Keratinocyte (primary cell): ENCODE measurements around the gene SULT4A1. TPM values are rescaled to one million over a fixed set of nuclear protein-coding genes. Genes with fewer than 3 reads are reported as not detected.

Experiments used
- DNase-seq: peaks from one replicate; pipeline ENCODE4 v3.0.0-alpha.2; 2011; ENCODE audit warnings: low read depth, missing footprints, low spot score
- FAIRE-seq: peaks from 2 replicates; lab custom pipeline; 2011; peaks lifted over from hg19 to GRCh38; lab: Jason Lieb, UNC
- H2AFZ ChIP-seq: 2 replicates; pipeline ENCODE4 v1.6.0; 2012; ENCODE audit warnings: low read length, control low read depth, inconsistent platforms; ENCODE audit not compliant: control insufficient read depth
- H3K27ac ChIP-seq: 2 replicates; pipeline ENCODE4 v1.5.1; 2011; ENCODE audit warnings: low read length; ENCODE audit not compliant: control insufficient read depth, insufficient read depth
- H3K27me3 ChIP-seq: 3 replicates; pipeline ENCODE4 v1.6.0; 2011; ENCODE audit warnings: low read length; ENCODE audit not compliant: control insufficient read depth, insufficient read depth; ENCODE audit errors: extremely low read depth
- H3K36me3 ChIP-seq, 2 experiments: 2 replicates in 1 of 2; 3 replicates in 1 of 2; pipeline ENCODE4 v1.5.1; 2011; ENCODE audit warnings: low read length in 2 of 2, mild to moderate bottlenecking in 1 of 2; ENCODE audit not compliant: control insufficient read depth in 2 of 2, insufficient read depth in 2 of 2; ENCODE audit errors: extremely low read depth in 1 of 2
- H3K4me1 ChIP-seq: 3 replicates; pipeline ENCODE4 v1.5.1; 2011; ENCODE audit warnings: low read length; ENCODE audit not compliant: control insufficient read depth, insufficient read depth; ENCODE audit errors: extremely low read depth
- H3K4me2 ChIP-seq: 3 replicates; pipeline ENCODE4 v1.6.0; 2011; ENCODE audit warnings: low read depth, low read length; ENCODE audit not compliant: control insufficient read depth, insufficient read depth; ENCODE audit errors: extremely low read depth
- H3K4me3 ChIP-seq, 3 experiments: fragments of 200-600 bp in 1 of 3; sonication (generic) in 1 of 3; 2 replicates in 2 of 3; 3 replicates in 1 of 3; pipeline ENCODE4 v1.5.1; 2011 to 2016; ENCODE audit warnings: low read length in 3 of 3, mild to moderate bottlenecking in 3 of 3, control low read depth in 2 of 3, inconsistent platforms in 1 of 3, low read depth in 1 of 3, mixed read lengths in 1 of 3, mixed run types in 1 of 3, moderate library complexity in 1 of 3; ENCODE audit not compliant: control insufficient read depth in 2 of 3, insufficient read depth in 2 of 3; ENCODE audit errors: extremely low read depth in 1 of 3
- H3K79me2 ChIP-seq: 2 replicates; pipeline ENCODE4 v1.6.0; 2012; ENCODE audit warnings: low read length; ENCODE audit not compliant: control insufficient read depth, insufficient read depth
- H3K9ac ChIP-seq: 3 replicates; pipeline ENCODE4 v1.6.0; 2011; ENCODE audit warnings: low read length; ENCODE audit not compliant: control insufficient read depth, insufficient read depth; ENCODE audit errors: extremely low read depth
- H3K9me1 ChIP-seq: 3 replicates; pipeline ENCODE4 v1.6.0; 2011; ENCODE audit warnings: low read length; ENCODE audit not compliant: control insufficient read depth, insufficient read depth; ENCODE audit errors: extremely low read depth
- H3K9me3 ChIP-seq: 2 replicates; pipeline ENCODE4 v1.5.1; 2012; ENCODE audit warnings: low read depth, low read length; ENCODE audit not compliant: control insufficient read depth
- H4K20me1 ChIP-seq: 3 replicates; pipeline ENCODE4 v1.6.0; 2011; ENCODE audit warnings: low read length; ENCODE audit not compliant: control insufficient read depth, insufficient read depth; ENCODE audit errors: extremely low read depth
- EZH2 ChIP-seq: IDR thresholded peaks from one replicate; pipeline ENCODE4 v1.6.1; 2012; ENCODE audit warnings: inconsistent platforms, mild to moderate bottlenecking, low read length, moderate library complexity
- dilution Hi-C: fragments of 300-500 bp; cut with MboI; formaldehyde crosslinking; loops from one replicate; pipeline ENCODE4 v1.7.0; 2020; ENCODE audit warnings: low sequenced_read_pairs; ENCODE audit not compliant: extremely low pct_ligation_motif_present
- polyA plus RNA-seq, 5 experiments: library from polyadenylated mRNA; depleted of rRNA in 3 of 5; stranded (reverse) in 3 of 5; stranded (forward) in 1 of 5; unstranded in 1 of 5; fragments of >200 nt; gene quantifications; 1 replicate in 1 of 5; 2 replicates in 3 of 5; 3 replicates in 1 of 5; pipeline versions ENCODE4 v1.2.1 to v1.2.3, GENCODE V29; 2011 to 2012; ENCODE audit warnings: missing spikeins in 2 of 5, low read depth in 1 of 5, low replicate concordance in 1 of 5
- TF ChIP-seq, protein P1 (sequence below), 3 experiments: IDR thresholded peaks in 1 of 3; conservative IDR thresholded peaks in 1 of 3; optimal IDR thresholded peaks in 1 of 3; 2 replicates in 2 of 3; 3 replicates in 1 of 3; pipeline versions ENCODE3 to v1.5.1; 2011; ENCODE audit warnings: low read length in 3 of 3, mild to moderate bottlenecking in 3 of 3, moderate library complexity in 2 of 3, control low read depth in 1 of 3, inconsistent platforms in 1 of 3; ENCODE audit not compliant: insufficient read depth in 2 of 3; ENCODE audit errors: extremely low read depth in 1 of 3

Gene SULT4A1
- polyA plus RNA-seq, 1 donor (not counting 4 experiments of a cell fraction or from before 2014, with no cell fraction given): 0.26 TPM

DNA sequence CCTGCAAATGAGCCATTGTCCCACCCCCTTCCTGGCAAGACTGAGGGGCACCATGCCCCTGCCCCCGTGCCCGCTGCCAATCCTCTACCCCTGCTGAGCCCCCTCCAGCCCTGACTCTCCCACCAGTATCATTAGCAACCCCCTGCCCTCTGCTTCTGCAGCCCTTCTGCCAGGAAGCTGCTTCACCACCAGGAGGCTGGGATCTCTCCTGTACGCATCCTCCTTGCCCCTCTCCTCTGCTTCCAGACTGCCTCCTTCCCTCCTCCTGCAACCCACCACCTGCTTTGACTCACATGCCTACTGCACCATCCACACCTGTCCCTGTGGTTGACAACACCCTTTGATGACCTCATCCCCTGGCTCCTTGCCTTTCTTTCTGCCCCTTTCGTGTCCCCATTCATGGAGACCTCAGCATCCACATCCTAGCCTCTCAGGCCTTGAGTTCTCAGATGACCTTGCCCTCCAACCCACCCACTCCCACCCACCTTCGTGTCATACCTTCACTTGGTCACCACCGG lies 47.9 kb upstream of the SULT4A1 start:
- DNase-seq (no peak), FAIRE-seq (no peak)
- Histone ChIP-seq H3K4me3 (no peak overlapping the region), H2AFZ (no peak overlapping the region), H3K9me1 (no peaks in the 10 kb centered on the region), H3K79me2 (no peaks in the 10 kb centered on the region), H3K4me2 (no peak overlapping the region), H3K36me3 (no peaks in the 10 kb centered on the region), H3K4me1 (no peaks in the 10 kb centered on the region), H3K9me3 (no peaks in the 10 kb centered on the region), H3K27me3 (peaks cover 24% of the 10 kb centered on the region), H3K9ac (no peak overlapping the region), H3K27ac (no peak overlapping the region), H4K20me1 (no peaks in the 10 kb centered on the region)
- no peak for TF ChIP-seq EZH2
- TF ChIP-seq, protein P1, sequence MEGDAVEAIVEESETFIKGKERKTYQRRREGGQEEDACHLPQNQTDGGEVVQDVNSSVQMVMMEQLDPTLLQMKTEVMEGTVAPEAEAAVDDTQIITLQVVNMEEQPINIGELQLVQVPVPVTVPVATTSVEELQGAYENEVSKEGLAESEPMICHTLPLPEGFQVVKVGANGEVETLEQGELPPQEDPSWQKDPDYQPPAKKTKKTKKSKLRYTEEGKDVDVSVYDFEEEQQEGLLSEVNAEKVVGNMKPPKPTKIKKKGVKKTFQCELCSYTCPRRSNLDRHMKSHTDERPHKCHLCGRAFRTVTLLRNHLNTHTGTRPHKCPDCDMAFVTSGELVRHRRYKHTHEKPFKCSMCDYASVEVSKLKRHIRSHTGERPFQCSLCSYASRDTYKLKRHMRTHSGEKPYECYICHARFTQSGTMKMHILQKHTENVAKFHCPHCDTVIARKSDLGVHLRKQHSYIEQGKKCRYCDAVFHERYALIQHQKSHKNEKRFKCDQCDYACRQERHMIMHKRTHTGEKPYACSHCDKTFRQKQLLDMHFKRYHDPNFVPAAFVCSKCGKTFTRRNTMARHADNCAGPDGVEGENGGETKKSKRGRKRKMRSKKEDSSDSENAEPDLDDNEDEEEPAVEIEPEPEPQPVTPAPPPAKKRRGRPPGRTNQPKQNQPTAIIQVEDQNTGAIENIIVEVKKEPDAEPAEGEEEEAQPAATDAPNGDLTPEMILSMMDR (optimal IDR thresholded peaks at IDR 0.05 in 1 of 3, IDR thresholded peaks at IDR 0.05 in 1 of 3, conservative IDR thresholded peaks at IDR 0.05 in 1 of 3; ENCODE audit: extremely low read depth in 1 of 3, insufficient read depth in 2 of 3, low read length in 3 of 3): no peak
- dilution Hi-C loops: no loop called here

DNA sequence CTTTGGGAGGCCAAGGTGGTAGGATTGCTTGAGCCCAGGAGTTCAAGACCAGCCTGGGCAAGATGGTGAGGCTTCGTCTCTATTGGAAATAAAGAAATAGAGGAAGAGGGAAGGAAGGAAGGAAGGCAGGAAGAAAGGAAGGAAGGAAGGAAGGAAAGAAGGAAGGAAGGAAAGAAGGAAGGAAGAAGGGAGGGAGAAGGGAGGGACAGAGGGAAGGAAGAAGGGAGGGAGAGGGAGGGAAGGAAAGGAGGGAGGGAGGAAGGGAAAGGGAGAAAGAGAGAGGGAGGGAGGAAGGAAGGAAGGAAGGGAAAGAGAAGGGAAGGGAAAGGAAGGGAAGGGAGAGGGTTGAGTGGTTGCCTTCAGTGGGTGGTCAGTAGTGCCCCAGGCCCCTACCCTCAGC lies 47.4 kb upstream of the SULT4A1 start:
- Histone ChIP-seq H3K4me1 (no peaks in the 10 kb centered on the region), H3K36me3 (no peaks in the 10 kb centered on the region), H3K4me2 (no peak overlapping the region), H2AFZ (no peak overlapping the region), H3K9me3 (no peaks in the 10 kb centered on the region), H3K9ac (no peak overlapping the region), H4K20me1 (no peaks in the 10 kb centered on the region), H3K9me1 (no peaks in the 10 kb centered on the region), H3K4me3 (no peak overlapping the region), H3K79me2 (no peaks in the 10 kb centered on the region), H3K27me3 (peaks cover 24% of the 10 kb centered on the region), H3K27ac (no peak overlapping the region)
- dilution Hi-C loops: no loop called here
- no peak for TF ChIP-seq EZH2
- TF ChIP-seq, protein P1 (optimal IDR thresholded peaks at IDR 0.05 in 1 of 3, IDR thresholded peaks at IDR 0.05 in 1 of 3, conservative IDR thresholded peaks at IDR 0.05 in 1 of 3; ENCODE audit: extremely low read depth in 1 of 3, insufficient read depth in 2 of 3, low read length in 3 of 3): no peak
- no peak for FAIRE-seq
- DNase-seq: no peak
